DMS114 treated with DMSO at 0.1 percent for 48 hours (cell line): ENCODE measurements around the gene TGFBR2.
A peak's percentile ranks its signal among the peaks of the same experiment; 100 is the strongest.

ENCODE experiments used
- DNase-seq: peaks from one replicate; lab custom pipeline; 2025; ENCODE audit not compliant: unreplicated experiment; lab: John Stamatoyannopoulos, UW

Gene TGFBR2

GRCh38 chr3:30688776-30689641 is 82.6 kb downstream of the TGFBR2 start:
- DNase-seq: no peak

- DNase-seq: no peak
Observed at GRCh38 chr3:30690199-30690598, 83.8 kb downstream of the TGFBR2 start.

- DNase-seq: no peak
Observed at GRCh38 chr3:30691249-30691880, 85.0 kb downstream of the TGFBR2 start.

DNA sequence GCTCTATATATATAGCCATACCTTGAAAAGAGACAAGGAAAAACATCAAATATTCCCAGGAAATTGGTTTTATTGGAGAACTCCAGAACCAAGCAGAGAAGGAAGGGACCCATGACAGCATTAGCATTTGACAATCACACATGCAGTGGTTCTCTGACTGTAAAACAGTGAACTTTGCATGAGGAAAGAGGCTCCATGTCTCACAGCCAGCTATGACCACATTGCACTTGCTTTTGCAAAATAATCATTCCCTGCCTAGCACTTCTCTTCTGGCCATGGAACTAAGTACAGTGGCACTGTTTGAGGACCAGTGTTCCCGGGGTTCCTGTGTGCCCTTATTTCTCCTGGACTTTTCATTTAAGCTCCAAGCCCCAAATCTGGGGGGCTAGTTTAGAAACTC is 85.5 kb downstream of the TGFBR2 start:
- DNase-seq: no peak

- DNase-seq: no peak
Observed at GRCh38 chr3:30692498-30693130, 86.2 kb downstream of the TGFBR2 start.

DNA sequence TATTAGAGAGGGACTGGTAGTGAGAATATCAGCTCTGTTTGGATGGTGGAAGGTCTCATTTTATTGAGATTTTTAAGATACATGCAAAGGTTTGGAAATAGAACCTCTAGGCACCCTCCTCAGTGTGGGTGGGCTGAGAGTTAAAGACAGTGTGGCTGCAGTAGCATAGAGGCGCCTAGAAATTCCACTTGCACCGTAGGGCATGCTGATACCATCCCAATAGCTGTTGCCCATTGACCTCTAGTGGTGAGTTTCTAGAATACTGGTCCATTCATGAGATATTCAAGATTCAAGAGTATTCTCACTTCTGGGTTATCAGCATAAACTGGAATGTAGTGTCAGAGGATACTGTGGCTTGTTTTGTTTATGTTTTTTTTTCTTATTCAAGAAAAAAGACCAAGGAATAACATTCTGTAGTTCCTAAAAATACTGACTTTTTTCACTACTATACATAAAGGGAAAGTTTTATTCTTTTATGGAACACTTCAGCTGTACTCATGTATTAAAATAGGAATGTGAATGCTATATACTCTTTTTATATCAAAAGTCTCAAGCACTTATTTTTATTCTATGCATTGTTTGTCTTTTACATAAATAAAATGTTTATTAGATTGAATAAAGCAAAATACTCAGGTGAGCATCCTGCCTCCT is 87.2 kb downstream of the TGFBR2 start:
- DNase-seq: peak; percentile 42

DNA sequence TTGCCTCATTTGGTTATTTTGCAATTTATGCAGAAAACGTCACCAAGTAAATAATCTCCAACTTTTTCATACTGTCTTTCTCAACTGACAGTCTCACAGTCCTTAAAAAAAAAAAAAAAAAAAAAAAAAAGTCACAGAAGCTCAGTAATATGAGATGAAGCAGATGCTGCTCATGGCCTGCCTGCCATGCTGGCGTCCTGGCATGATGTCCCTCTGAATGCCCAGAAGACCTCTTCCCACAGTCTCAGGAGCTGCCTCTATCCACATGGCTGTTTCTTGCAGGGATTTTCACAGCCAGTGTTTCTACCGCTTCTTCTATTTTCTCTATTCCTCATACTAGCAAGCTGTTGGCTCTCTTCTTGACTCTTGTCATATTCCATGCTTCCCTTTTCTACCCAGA is 87.7 kb downstream of the TGFBR2 start:
- no peak for DNase-seq

- no peak for DNase-seq
Observed at GRCh38 chr3:30694668-30695067, 88.3 kb downstream of the TGFBR2 start.

- no peak for DNase-seq
Observed at GRCh38 chr3:30695302-30696061, 89.1 kb downstream of the TGFBR2 start.

DNA sequence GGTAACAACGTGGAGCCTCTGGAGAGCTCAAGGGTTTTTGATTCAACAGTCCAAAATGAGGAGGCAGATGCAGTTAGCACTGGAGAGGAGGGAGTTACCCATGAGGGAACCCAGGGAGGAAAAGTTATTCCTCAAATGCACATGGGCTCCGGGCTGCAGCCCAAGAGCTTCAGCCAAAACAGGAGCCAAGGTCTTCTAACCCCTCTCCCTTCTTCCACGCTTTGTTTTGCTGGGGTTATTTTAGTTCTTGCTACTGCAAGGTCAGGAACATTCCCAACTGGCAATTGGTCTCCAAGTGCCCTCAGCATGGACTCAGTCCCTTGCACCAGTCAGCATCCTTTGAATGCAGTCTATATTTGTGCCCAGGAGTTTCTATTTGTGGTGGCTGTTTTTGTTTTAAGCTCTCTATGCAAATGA is 90.0 kb downstream of the TGFBR2 start:
- no peak for DNase-seq

GRCh38 chr3:30696896-30697295 is 90.5 kb downstream of the TGFBR2 start:
- DNase-seq: no peak

GRCh38 chr3:30698549-30698948 is 92.1 kb downstream of the TGFBR2 start:
- DNase-seq: no peak

- DNase-seq: no peak
Observed at GRCh38 chr3:30699927-30700326, 93.5 kb downstream of the TGFBR2 start.

DNA sequence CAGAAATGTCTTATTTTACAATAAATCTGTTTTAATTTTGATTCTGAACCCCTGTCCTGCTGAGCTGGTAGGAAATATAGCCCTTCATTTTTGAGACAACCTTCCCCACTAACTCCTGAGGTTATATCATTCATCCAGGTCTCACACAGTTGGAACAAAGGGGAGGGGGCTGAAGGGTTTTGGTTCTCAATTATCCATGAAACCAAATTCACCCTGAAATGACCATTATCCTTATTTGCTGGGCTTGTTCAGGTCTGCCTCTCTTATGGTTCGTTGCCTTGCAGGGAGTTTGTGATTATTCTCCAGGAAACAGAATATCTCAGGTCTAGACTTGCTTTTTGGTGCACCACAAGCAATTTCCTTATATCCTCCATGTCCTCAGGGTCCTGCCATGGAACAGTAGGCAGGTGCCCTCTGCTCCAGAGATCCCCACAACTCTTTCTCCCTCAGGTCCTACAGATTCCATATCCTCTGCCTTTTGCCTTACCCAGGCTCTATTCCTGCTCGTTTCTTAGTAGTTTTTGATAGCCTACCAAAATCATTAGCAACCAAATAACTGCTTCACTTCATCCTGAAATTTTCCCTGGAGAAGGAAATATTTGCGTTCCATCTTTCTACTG is 94.4 kb downstream of the TGFBR2 start:
- no peak for DNase-seq

DNA sequence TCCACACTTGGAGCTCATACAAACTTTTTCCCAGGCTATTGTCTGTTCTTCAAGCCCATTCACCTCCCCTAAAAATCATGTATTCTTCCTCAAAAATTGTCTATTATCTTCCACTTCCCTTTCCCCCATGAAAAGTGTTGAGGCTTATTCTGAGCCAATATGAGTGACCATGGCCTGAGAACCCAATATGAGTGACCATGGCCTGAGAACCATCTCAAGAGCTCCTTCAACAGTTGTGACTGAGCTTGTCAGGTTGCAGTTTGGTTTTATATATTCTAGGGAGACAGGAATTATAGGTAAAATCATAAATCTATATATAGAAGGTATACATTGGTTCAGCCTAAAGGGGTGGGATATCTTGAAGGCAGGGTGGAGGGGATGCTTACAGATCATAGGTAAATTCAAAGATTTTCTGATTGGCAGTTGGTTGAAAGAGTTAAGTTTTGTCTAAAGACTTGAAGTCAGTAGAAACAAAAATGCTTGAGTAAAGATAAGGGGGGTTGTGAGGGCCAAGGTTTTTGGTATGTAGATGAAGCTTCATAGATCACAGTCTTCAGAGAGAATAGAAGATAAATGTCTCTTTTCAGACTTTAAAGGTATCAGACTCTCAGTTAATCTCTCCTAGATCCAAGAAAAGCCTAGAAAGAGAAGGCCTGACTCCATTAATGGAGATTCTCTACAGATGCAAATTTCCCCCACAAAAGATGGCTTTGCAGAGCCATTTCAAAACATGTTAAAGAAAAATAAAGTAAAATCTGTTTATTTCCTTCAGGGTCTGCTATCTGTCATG is 95.8 kb downstream of the TGFBR2 start:
- DNase-seq: no peak

GRCh38 chr3:30702828-30703397 is 96.5 kb downstream of the TGFBR2 start:
- DNase-seq: no peak

DNA sequence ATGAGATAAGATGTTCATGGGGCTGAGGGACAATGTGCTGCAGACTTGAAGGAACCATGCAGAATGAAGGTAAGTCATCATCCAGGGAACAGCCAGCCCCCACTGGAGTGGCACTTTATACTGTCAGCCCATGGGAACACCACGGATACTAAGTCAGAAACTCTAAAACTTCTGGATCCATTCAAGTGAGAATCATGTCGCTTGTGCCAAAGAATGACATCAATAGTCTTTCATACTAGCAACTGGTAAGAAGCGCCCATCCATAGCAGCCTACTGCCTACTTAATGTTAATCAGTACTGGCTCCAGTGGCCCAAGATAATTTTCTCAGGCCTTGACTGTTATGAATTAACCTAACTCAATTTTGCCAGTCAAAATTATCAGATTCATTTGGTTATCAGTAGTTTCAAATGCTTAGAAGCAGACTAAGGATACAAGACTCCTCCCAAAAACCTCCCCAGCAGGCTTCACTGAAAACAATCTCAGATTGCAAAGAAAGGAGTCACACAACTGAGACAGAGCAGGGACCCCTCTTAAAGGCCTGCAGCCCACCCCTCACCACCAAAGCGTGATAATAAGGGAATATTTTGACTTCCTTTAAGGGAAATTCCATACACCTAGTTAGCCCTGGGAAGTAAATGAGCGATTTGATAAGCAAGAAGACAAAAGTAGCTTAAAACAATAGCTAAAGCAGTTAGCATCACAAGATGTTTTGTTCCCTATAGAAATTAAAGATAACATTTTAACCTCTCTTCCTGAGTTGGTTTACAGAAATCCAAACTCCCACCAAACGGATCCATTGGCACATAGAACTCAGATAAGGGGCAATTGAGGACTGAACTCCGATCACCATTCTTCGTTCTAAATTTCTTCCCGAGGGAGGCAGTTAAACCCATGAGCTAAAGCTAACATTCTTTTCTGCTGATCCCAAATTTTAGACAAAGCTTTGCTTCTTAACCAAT is 98.8 kb downstream of the TGFBR2 start:
- DNase-seq: no peak

GRCh38 chr3:30707825-30708224 is 101.4 kb downstream of the TGFBR2 start:
- DNase-seq: no peak
